ENCODE data around the gene CCP110. TPM values are rescaled to one million over a fixed set of nuclear protein-coding genes. Genes with fewer than 3 reads are reported as not detected.

Gene CCP110
- total RNA-seq, 1 donor from 2014 or later: 12.4 TPM

DNA sequence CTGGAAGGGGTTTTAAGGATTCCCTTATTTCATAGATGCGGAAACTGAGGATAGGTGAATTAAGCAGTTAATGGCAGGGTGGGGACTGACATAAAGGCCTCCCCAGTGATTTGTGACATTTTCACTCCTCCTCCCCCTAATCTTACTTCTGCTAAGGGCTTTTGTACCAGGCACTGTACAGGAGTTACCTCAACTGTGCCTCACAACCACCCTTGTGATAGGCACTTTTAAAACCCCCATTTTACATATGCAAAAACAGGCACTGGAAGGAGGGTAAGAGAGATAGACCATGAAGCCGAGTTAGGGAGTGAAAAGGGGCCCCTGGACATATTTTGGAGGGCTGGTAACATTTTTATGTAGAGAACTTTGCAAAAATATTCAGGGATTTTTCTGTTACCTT is 982 bp upstream of the CCP110 start:
- no peaks in the 10 kb centered on the region for H3K27me3 Mint-ChIP-seq (ENCODE audit: unreplicated experiment)
- H3K9me3 Mint-ChIP-seq (ENCODE audit: unreplicated experiment): no peaks in the 10 kb centered on the region
- peaks cover 4% of the 10 kb centered on the region for H3K36me3 Mint-ChIP-seq (ENCODE audit: unreplicated experiment)
- no peak overlapping the region for H3K27ac Mint-ChIP-seq (ENCODE audit: unreplicated experiment)
- no peak overlapping the region for H3K4me3 Mint-ChIP-seq (ENCODE audit: unreplicated experiment)
- peaks cover 50% of the 10 kb centered on the region for H3K4me1 Mint-ChIP-seq (ENCODE audit: unreplicated experiment)
- TF ChIP-seq, protein P1, sequence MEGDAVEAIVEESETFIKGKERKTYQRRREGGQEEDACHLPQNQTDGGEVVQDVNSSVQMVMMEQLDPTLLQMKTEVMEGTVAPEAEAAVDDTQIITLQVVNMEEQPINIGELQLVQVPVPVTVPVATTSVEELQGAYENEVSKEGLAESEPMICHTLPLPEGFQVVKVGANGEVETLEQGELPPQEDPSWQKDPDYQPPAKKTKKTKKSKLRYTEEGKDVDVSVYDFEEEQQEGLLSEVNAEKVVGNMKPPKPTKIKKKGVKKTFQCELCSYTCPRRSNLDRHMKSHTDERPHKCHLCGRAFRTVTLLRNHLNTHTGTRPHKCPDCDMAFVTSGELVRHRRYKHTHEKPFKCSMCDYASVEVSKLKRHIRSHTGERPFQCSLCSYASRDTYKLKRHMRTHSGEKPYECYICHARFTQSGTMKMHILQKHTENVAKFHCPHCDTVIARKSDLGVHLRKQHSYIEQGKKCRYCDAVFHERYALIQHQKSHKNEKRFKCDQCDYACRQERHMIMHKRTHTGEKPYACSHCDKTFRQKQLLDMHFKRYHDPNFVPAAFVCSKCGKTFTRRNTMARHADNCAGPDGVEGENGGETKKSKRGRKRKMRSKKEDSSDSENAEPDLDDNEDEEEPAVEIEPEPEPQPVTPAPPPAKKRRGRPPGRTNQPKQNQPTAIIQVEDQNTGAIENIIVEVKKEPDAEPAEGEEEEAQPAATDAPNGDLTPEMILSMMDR (IDR thresholded peaks at IDR 0.05): no peak
- DNase-seq (ENCODE audit: extremely low spot score, unreplicated experiment): no peak

DNA sequence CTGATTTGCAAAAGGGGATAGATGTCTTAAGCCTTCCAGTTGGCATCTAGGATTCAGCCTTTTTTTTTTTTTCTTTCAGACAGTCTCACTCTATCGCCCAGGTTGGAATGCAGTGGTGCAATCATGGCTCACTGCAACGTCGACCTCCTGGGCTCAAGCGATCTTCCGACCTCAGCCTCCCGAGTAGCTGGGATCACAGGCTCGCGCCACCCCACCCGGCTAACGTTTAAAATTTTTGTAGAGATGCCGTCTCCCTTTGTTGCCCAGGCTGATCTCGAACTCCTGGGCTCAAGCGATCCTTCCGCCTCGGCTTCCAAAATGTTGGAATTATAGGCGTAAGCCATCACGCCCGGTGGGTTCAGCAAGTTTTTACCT is 571 bp upstream of the CCP110 start:
- H3K36me3 Mint-ChIP-seq (ENCODE audit: unreplicated experiment): peaks cover 5% of the 10 kb centered on the region
- no peak overlapping the region for H3K4me3 Mint-ChIP-seq (ENCODE audit: unreplicated experiment)
- H3K27me3 Mint-ChIP-seq (ENCODE audit: unreplicated experiment): no peaks in the 10 kb centered on the region
- H3K9me3 Mint-ChIP-seq (ENCODE audit: unreplicated experiment): no peaks in the 10 kb centered on the region
- no peak for DNase-seq (ENCODE audit: extremely low spot score, unreplicated experiment)
- TF ChIP-seq, protein P1 (IDR thresholded peaks at IDR 0.05): no peak
- H3K27ac Mint-ChIP-seq (ENCODE audit: unreplicated experiment): peak overlapping the region; percentile 96
- H3K4me1 Mint-ChIP-seq (ENCODE audit: unreplicated experiment): peaks cover 48% of the 10 kb centered on the region

DNA sequence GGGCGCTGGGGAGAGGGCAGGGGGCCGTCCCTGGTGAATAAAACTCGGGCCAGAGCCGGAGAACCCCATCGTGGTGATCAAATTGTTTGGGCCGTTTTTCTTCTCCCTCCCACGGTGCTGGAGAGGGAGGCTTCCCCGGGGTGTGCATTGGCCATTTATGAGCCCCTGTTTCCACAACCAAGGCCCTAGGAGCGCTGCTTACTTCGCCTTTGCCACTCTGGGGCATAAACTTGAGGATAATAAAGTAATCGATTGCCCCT is 544 bp downstream of the CCP110 start:
- peaks cover 9% of the 10 kb centered on the region for H3K36me3 Mint-ChIP-seq (ENCODE audit: unreplicated experiment)
- H3K4me3 Mint-ChIP-seq (ENCODE audit: unreplicated experiment): peak overlapping the region; percentile 99
- no peak for DNase-seq (ENCODE audit: extremely low spot score, unreplicated experiment)
- TF ChIP-seq, protein P1 (IDR thresholded peaks at IDR 0.05): no peak
- H3K27me3 Mint-ChIP-seq (ENCODE audit: unreplicated experiment): no peaks in the 10 kb centered on the region
- peak overlapping the region; percentile 96 for H3K27ac Mint-ChIP-seq (ENCODE audit: unreplicated experiment)
- H3K4me1 Mint-ChIP-seq (ENCODE audit: unreplicated experiment): peaks cover 38% of the 10 kb centered on the region
- H3K9me3 Mint-ChIP-seq (ENCODE audit: unreplicated experiment): no peaks in the 10 kb centered on the region

DNA sequence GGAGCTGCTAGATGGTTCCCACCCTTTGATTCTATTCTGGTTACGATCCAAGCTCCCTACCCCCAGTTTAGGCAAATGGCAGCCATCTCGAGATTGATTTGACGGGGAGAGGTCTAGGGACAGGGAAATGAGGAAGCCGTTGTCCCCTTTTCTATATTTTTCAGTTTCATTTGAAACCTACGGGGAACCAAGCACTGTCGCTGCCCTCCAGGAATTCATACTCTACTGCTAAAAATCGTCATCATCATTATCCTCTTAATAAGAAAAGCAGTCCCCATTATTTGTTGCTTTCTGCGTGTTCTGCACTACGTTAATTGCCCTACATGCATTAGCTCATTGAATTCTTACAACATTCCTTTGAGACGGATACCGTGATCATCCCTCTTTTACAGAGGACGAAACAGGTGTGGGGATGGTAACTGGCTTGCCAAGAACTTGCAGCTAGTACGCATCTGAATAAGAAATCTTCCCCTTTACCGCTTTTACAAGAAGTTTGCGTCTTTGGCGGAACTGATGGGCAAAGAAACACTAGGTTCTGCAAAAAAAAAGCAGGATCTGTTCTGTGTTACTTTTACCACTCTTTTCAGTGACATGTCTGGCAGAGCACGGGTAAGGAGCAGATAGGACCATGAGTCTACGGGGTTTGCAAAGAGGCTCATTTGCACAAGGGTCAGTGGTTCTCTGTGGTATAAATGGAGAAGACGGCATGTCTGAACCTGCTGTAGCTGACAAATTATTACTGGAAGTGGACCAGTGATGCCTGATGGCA is 1.1 kb downstream of the CCP110 start:
- peaks cover 9% of the 10 kb centered on the region for H3K36me3 Mint-ChIP-seq (ENCODE audit: unreplicated experiment)
- no peak for DNase-seq (ENCODE audit: extremely low spot score, unreplicated experiment)
- peaks cover 35% of the 10 kb centered on the region for H3K4me1 Mint-ChIP-seq (ENCODE audit: unreplicated experiment)
- H3K27me3 Mint-ChIP-seq (ENCODE audit: unreplicated experiment): no peaks in the 10 kb centered on the region
- TF ChIP-seq, protein P1 (IDR thresholded peaks at IDR 0.05): no peak
- peak overlapping the region; percentile 99 for H3K4me3 Mint-ChIP-seq (ENCODE audit: unreplicated experiment)
- H3K9me3 Mint-ChIP-seq (ENCODE audit: unreplicated experiment): no peaks in the 10 kb centered on the region
- H3K27ac Mint-ChIP-seq (ENCODE audit: unreplicated experiment): peak overlapping the region; percentile 96

DNA sequence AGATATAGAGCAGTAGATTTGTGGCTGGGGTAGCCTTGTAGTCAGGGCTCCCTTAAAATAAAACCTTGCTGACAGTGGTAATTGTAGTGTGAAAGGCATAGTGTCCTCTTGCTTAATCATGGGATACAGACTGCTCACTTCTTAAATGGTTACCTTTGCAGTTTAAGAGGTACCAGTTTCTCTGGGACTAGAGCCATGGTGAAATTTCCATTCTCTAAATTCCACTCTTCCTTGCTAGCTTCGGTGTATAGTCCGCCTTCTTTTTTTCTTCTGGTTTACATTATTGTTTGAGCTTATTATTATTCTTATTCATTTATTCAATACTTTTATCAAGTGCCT is 1.6 kb downstream of the CCP110 start:
- Mint-ChIP-seq H3K36me3 (ENCODE audit: unreplicated experiment) (peaks cover 9% of the 10 kb centered on the region), H3K9me3 (ENCODE audit: unreplicated experiment) (no peaks in the 10 kb centered on the region), H3K4me3 (ENCODE audit: unreplicated experiment) (peak overlapping the region; percentile 99), H3K27me3 (ENCODE audit: unreplicated experiment) (no peaks in the 10 kb centered on the region), H3K4me1 (ENCODE audit: unreplicated experiment) (peaks cover 30% of the 10 kb centered on the region), H3K27ac (ENCODE audit: unreplicated experiment) (peak overlapping the region; percentile 96)
- TF ChIP-seq, protein P1 (IDR thresholded peaks at IDR 0.05): no peak
- no peak for DNase-seq (ENCODE audit: extremely low spot score, unreplicated experiment)

Measured in osteocyte (in vitro differentiated cells).